ENCODE measurements around the gene CDK15. TPM values are rescaled to one million over a fixed set of nuclear protein-coding genes. Genes with fewer than 3 reads are reported as not detected.
A peak's percentile ranks its signal among the peaks of the same experiment; 100 is the strongest.
"Not testable (repeated sequence)": the region's sequence is repeated elsewhere in the genome, so short reads cannot be mapped to it uniquely, and the experiment has no call there.

CDK15 gene
- polyA plus RNA-seq, 4 donors: 0.91 to 1.4 (median 1.1) TPM

DNA sequence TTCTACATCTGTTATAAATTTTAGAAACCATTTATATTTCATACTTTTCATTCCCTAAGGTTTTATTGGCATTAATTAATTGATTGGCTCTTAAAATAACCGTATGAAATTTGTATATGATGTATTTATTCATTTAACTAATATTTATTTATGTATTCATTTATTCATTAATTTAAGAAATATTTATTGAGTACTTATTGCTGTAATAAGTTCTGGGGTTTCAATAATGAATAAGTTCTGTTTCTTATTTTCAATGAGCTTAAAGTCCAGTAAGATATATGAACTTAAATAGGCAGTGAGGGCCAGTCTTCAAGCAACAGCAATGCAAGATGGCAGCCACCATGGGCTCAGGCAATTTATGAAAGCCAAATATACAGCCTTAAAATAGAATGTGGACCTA is 17.9 kb downstream of the CDK15 start:
- no peak for DNase-seq (ENCODE audit: low read depth in 4 of 4, low spot score in 2 of 4)

DNA sequence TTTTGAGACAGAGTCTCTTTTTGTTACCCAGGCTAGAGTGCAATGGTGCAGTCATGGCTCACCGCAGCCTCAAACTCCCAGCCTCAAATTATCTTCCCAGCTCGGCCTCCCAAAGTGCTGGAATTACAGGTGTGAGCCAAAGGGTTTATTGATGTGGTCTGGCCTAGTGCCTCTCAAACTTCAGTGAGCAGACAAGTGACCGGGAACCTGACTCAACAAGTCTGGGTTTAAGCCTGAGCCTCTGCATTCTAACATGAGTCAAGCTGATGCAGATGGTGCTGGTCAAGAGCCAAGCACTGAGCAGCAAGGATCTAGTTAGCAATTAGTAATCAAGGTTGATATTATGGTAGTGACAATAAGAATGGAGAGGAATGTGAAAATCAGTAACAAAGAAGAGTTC is 21.3 kb downstream of the CDK15 start:
- DNase-seq (ENCODE audit: low read depth in 4 of 4, low spot score in 2 of 4): no peak

DNA sequence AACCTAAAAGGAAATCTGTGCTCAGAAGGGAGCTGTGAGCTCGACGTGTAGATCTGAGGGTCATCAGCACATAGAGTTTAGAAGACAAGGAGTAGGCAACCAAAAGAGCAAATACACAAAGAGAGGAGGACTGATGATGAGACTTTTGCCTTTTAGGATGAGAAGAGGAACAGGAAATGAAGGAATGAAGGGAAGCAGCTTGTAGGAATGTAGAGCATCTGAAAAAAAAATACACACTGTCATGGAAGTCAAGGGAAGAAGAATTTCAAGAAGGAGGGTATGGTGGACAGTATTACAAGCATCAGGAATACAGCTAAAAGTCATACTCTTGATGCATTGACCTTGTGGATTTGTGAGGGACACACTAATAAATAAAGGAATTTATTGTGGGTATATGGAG is 21.9 kb downstream of the CDK15 start:
- DNase-seq (ENCODE audit: low read depth in 4 of 4, low spot score in 2 of 4): no peak

DNA sequence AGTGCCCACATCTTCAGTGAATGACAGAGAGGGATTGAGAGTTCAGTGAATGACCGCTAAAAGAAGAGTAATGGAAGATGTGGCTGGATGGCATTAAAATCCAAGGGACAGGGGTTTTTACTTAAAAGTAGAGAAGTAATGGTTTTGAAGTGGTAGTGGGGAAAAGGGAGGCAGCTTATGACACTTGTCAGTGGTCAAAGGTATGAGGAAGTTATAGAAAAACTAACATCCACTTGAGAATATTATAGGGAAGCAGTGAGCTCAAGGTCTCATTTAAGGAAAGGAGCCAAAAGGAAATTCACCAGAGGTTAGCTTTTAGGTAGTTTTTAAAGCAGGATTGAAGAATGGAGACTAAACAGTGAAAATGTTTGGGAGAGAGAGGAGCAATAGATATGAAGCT is 24.3 kb downstream of the CDK15 start:
- DNase-seq (ENCODE audit: low read depth in 4 of 4, low spot score in 2 of 4): no peak

DNA sequence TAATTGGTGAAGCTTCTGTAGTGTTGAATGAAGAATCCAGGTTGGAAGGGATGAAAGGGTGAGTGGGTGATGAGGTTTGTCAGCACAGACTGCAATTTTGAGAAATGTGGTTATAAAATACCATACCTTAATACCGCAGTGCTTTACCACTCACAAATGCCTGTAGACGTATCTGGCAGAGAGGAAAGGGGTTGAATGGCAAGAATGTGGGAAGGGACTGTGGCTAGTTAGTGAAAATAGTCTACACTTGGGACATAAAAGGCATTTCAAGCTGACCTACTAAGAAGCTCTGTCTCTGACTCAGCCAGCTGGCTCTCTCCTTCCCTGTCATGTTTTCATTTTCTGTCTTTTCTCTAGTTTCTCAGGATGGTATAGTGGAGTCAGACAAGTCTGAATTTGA is 25.1 kb downstream of the CDK15 start:
- no peak for DNase-seq (ENCODE audit: low read depth in 4 of 4, low spot score in 2 of 4)

DNA sequence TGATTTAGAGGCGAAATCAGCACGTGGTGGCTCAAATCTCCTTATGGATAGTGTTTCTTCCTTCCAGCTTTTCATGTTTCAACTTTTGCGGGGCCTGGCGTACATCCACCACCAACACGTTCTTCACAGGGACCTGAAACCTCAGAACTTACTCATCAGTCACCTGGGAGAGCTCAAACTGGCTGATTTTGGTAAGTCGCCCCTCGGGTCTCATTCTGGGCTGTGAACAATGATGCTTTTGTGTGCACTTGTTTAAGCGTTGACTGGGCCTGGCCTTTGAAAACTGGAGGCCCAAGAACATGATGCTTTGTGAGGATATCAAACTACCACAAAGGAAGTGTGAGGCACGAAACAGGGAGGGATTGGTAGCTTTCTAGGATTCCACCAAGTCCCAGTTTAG is 27.4 kb downstream of the CDK15 start:
- no peak for DNase-seq (ENCODE audit: low read depth in 4 of 4, low spot score in 2 of 4)

DNA sequence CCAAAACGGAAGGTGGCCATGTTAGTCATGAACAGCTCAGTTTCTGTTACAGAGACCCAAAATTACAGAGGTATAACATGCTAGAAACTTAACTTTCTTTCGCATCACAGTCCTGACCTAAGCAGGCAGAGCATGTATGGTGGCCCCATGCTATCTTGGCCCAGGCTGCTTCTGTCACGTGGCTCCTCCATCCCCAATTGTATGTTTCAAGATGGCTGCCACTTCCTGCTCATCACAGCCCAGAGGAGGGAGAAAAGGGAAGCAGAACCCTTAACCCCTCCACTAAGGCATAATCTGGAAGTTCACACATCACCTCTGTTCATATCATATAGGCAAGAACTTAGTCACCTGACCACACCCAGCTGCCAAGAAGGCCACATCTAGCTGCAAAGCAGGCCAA is 28.7 kb downstream of the CDK15 start:
- no peak for DNase-seq (ENCODE audit: low read depth in 4 of 4, low spot score in 2 of 4)

DNA sequence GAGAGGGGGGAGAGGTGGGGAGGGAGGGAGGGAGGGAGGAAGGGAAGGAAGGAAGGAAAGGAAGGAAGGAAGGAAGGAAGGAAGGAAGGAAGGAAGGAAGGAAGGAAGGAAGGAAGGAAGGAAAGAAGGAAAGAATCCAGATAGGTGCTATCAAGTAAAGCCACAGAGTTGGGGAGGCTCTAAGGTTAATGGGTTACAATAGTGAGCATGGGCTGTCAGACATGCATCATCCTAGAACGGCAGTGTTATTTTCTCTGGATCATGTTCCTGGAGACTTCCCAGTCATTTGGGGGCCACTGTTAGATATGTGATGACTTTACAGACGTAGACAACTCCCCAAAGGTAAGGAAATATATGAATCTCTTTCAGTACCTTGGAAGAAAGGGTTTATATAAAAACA is 31.1 kb downstream of the CDK15 start:
- DNase-seq (ENCODE audit: low read depth in 4 of 4, low spot score in 2 of 4): no peak

DNA sequence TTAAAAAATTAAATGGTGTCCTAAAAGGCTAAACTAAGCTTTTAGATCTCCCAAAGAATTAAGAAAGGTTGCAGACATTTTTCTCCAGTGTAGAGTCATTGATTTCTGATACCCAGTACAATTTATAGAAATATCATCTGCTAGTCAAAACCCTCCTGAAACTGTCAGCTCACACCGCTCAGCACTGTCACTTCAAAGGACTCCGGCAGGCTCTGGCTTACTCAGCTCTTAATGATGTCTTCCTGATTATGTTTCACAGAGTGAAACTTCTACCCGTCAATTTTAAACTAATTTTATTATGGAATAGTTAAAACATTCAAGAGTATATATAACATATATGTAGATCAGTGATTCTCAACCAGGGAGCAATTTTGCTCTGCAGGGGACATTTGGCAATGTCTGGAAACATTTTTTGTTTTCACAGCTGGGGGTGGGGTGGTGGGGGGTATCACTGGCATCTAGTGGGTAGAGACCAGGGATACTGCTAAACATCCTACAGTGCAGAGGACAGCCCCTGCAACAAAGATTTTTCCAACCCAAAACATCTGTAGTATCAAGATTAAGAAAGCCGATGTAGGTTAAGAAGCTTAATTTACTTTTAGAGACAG is 31.6 kb downstream of the CDK15 start:
- no peak for DNase-seq (ENCODE audit: low read depth in 4 of 4, low spot score in 2 of 4)

DNA sequence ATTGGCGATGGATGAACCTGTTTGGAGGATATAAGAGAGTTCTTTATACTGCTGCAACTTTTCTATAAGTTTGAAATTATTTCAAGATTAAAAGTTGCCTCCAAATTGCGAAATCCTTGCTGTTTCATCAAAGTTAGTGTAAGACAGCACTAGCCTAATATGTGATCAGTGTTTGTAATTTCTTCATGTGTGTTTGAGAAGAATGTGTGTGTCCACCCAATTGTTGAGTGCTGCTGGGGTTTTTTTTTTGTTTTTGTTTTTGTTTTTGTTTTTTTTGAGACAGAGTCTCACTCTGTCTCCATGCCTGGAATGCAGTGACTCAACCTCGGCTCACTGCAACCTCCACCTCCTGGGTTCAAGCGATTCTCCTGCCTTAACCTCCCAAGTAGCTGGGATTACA is 33.4 kb downstream of the CDK15 start:
- no peak for DNase-seq (ENCODE audit: low read depth in 4 of 4, low spot score in 2 of 4)

DNA sequence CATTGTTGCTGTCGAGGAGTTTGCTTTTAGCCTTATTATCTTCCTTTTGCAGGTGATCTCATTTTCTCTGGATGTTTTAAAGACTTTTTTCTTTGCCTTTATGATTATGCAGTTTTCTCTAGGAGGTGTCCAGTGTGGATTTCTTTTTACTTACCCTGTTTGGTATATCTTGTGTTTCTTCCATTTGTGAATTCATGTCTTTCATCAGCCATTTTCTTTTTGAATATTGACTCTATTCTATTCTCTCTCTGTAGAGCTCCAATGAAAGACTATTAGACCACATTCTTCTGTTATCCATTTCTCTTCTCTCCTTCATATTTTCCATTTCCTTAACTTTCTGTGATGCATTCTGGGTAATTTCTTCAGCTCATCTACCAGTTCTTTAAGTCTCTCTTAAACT is 34.4 kb downstream of the CDK15 start:
- no peak for DNase-seq (ENCODE audit: low read depth in 4 of 4, low spot score in 2 of 4)

DNA sequence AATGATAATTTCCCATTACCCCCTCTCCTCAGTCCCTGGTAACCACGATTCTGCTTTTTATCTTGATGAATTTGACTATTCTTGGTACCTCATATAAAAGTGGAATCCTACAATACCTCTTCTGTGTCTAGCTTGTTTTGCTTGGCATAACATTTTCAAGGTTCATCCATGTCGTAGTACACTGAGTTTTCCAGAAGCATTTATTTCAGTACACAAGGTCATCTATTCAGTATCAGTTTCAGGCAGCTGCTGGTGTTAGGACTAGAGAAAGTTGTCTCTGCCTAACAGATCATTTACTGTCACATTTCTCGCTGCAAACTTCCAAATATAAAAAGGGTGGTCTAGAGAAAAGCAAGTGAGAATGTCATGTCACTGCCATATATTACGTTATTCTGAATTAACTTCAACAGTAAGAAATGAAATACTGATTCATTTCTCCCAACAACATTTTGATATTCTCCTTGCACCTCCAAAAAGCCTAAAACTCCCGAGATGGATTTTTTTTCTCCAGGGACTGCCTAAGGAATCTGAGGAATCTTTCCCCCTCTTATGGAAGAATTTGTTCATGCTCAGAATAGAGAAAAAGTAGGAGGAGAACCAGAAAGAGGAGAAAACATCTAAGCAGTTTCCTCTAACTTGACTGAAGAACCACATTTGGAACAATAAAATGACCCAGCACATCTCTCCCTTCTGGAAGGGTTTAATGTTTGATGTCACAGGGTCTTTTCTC is 36.0 kb downstream of the CDK15 start:
- no peak for DNase-seq (ENCODE audit: low read depth in 4 of 4, low spot score in 2 of 4)

DNA sequence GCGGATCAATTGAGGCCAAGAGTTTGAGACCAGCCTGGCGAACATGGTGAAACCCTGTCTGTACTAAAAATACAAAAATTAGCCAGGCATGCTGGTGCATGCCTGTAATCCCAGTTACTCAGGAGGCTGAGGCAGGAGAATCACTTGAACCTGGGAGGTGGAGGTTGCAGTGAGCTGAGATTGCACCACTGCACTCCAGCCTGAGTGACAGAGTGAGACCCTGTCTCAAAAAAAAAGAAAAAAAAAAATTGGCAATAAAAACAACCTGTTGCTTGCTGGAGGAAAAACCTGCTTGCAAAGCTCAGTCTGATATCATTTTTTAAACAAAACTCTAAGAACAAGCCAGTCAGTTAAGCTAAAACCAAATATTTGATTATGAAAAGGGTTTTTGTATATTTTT is 38.6 kb downstream of the CDK15 start:
- DNase-seq (ENCODE audit: low read depth in 4 of 4, low spot score in 2 of 4): not testable (repeated sequence)

DNA sequence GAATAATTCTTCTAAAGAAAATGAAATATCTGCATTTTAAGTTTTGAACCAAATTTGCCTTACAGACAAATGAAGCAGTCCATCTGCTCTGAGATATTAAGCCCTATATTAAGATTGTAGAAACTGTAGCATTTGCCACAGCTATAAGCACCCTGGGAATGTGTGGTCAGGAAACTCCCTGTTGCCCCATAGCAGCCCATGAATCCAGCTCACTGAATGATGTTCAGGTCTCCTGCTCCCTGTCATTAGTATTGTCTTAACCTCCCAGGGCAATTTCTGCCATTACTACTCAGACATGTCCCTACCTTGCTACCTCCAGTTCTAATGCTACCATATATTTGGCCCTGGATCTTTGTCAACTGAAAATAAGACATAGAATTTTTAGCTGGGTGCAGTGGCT is 41.1 kb downstream of the CDK15 start:
- no peak for DNase-seq (ENCODE audit: low read depth in 4 of 4, low spot score in 2 of 4)

DNA sequence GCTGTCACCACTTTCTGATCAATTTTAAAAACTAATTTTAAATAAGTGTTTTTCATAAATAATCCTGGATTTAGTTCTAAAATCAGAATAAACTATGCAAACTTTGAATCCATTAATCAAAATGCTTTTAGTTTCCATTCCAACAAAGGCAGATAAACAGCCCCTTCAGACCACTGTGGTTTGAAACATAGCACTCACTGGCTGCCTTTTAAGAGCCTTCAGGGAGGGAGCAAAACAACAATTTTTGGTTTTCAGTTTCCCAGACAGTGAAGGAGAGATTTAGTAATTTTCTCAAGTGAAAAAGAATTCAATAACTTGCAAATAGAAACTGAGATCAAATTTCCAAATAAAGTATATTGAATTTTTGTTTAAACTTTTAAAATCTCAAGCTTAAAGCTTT is 46.1 kb downstream of the CDK15 start:
- no peak for DNase-seq (ENCODE audit: low read depth in 4 of 4, low spot score in 2 of 4)

DNA sequence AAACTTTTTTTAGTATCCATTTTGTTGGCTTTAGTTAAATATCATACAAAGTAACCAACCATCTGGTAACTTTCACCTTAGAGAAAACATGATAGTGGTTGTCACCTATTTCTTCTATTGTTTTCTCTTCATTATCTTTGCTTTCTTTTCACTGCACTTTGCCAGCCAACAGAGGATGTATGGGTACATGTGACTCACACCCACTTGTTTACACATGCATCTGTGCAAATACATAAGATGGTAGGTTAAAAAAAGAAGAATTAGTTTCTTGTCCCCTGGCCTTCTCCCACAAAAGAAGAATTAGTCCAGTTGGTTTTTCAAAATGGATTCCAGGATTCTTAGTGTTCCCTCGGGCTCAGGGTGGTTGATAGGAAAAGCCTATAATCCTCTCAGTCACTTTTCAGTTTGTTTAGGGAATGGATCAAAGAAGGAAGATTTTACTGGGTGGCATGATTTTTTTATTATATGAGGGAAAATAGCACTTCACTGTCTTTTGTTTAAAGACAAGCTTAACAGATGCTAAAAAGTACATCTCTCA is 46.6 kb downstream of the CDK15 start:
- DNase-seq (ENCODE audit: low read depth in 4 of 4, low spot score in 2 of 4): no peak

DNA sequence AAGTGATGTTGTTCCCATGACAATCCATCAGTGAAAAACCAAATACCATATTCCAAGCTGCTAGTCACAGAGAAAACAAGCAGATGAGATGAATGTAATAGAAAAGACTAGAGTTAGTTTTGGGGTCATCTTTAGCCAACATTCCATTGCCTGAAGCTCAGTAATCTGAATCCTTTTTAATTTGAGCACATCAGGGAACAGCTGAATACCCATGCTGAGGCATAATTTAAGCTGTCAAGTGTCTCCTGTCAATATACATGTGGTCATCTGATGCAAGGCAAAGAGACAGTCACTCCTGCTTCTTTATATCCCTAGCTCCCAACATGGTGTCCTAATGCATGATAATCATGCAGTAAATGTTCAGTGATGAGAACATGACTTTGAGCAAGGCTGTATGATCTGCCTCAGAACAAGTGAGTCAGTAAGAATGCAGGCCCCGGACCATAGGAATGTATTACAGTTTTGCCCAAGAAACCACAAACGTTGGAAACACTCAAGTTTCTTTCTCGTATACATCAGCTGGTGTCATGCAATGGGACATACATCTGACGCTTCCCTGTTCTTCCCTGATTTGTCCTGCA is 48.0 kb downstream of the CDK15 start:
- no peak for DNase-seq (ENCODE audit: low read depth in 4 of 4, low spot score in 2 of 4)

DNA sequence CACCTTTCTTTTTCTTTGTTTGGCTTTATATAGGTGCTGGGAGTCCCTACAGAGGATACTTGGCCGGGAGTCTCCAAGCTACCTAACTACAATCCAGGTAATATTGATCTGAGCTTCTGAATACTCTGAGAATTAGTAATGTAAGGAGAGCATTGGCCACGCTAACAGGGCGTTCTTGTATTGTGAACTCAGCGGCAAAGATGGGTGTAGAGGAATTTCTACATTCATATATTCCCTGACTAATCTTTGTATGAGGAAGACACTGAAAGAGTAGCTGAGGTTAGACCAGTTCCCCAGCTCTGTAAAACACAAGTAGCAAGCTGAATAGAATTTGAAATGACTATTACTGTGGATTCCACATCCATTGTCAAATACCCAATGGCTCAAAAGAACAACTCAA is 48.5 kb downstream of the CDK15 start:
- no peak for DNase-seq (ENCODE audit: low read depth in 4 of 4, low spot score in 2 of 4)

DNA sequence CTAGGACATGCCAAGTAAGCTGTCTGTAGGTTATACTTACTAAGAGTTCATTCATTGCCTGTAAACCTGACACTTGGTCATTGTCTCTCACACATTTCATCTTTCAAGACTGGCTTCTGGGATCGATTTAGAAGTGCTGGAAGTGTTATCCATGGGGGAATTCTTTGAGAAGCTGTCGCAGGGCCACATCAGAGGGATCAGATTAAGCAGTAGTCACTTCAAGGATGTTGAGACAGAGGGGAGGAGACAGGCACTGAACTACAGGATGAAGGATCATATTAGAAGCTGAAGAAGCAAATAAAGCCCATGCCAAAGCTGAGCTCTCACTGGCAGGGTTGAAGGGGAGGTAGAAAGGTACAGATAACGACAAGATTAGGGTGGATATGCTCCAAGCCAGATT is 49.0 kb downstream of the CDK15 start:
- DNase-seq (ENCODE audit: low read depth in 4 of 4, low spot score in 2 of 4): no peak

DNA sequence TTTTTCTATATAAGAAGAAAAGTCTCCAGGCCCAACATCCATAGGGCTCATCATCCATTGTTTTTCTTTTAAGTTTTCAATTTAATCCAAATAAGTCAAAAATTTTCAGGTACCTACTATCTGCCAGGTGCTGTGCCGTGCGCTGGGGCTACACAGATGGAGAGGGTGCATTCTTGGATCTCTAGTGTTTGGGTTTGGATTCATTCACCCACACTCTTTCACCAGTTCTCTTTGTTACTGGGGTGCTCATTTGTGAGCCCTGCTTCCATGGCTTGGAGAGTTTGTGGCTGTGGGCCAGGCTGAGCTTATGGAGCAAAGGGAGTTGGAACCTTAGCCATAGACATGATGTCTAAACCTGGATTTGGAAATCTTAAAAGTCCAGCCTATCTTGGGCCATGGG is 51.0 kb downstream of the CDK15 start:
- DNase-seq (ENCODE audit: low read depth in 4 of 4, low spot score in 2 of 4): no peak

DNA sequence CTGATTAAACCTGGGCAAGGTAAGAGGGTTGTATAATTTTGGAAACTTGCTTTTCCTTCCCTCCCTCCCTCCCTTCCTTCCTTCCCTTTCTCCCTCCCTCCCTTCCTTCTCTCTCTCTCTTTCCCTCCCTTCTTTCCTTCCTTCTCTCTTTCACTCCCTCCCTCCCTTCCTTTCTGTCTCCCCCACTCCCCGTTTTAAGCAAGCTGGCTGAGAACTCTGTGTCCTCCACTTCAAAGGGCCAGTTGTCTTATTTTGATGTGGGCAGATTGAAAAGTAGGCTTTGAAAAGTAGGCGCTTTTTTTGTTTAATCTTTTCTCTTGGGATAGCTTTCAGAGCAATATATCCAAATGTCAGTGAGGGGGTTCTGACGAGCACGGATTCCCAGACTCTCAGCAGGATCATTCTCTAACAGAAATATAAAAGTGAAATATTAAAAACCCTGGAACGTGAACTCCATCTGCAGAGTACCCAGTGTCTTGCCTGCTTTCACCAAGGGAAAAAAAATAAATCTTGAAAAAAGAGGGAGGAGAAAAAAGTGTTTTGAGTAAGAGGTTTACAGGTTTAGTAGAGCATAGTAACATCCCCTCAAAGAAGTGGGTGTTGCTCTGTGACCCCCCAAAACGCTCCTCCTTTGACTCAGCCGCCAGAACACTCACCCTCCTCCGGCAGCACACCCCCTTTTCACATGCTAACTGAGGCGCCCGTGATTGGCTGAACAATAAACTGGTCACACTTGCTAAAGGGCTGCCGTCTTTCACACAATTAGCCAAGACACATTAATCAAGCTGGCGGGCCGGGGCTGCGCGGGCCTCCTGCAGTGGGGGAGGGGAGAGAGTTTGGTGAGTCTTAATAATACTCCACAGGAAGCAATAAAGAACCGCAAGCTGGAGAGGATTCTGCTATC is 52.2 kb downstream of the CDK15 start:
- peak in 3 of 4 donors; percentile 59 to 80 (median 77) for DNase-seq (ENCODE audit: low read depth in 4 of 4, low spot score in 2 of 4)
